Posterior vena cava (tissue), 2 donors: ENCODE data around the gene FNDC3A. TPM values are rescaled to one million over a fixed set of nuclear protein-coding genes. Genes with fewer than 3 reads are reported as not detected.
A peak's percentile ranks its signal among the peaks of the same experiment; 100 is the strongest.

Experiments
- DNase-seq: peaks from one replicate; pipeline ENCODE4 v3.0.0-alpha.2; 2020; ENCODE audit warnings: low spot score
- intact Hi-C, 2 donors: fragments of 100-400 bp; cut with DNase I; formaldehyde crosslinking; loops; one replicate each; pipeline versions ENCODE4 v1.14.1 to v1.14.2; 2022 to 2023
- total RNA-seq, 2 donors: library from RNA; stranded (reverse); fragmentation: NEBNext Ultra II Directional; extraction: Animal tissue kit (Norgen Biotek cat#: 25700); gene quantifications; one replicate each; pipeline ENCODE4 v1.2.1, GENCODE V29; 2021
- donor health status: DM: yes; HTN: yes; CAD: no.
- donor health status: DM: yes; HTN: yes; CAD: no.

The FNDC3A gene
- total RNA-seq, 2 donors from 2014 or later = 49.0 to 52.1 TPM

- no peak for DNase-seq
- intact Hi-C loops = no loop called here
Observed at GRCh38 chr13:49183672-49184325, 208.1 kb downstream of the FNDC3A start.

- DNase-seq = no peak
- intact Hi-C loops = no loop called here
Observed at GRCh38 chr13:49184621-49185020, 208.9 kb downstream of the FNDC3A start.

DNA sequence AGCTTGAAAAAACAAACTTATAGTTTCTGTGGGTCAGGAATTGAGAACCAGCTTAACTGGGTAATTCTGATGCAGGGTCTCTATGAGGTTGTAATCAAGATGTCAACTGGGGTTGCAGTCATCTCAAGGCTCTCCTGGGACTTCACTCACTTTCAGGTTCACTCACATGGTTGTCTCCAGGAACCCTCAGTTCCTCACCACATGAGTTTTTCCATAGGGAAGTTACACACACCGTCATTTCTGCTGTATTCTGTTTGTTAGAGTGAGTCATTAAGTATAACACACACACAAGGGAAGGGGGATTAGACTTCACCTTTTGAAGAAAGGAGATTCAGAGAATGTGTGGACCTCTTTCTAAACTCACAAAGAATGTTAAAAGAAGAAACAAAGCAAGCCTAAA is 209.6 kb downstream of the FNDC3A start:
- intact Hi-C loops = no loop called here
- DNase-seq = no peak

GRCh38 chr13:49190901-49191300 is 215.2 kb downstream of the FNDC3A start:
- intact Hi-C loops = no loop called here
- no peak for DNase-seq

- DNase-seq = no peak
- intact Hi-C loops = no loop called here
Observed at GRCh38 chr13:49206641-49207040, 230.9 kb downstream of the FNDC3A start.

DNA sequence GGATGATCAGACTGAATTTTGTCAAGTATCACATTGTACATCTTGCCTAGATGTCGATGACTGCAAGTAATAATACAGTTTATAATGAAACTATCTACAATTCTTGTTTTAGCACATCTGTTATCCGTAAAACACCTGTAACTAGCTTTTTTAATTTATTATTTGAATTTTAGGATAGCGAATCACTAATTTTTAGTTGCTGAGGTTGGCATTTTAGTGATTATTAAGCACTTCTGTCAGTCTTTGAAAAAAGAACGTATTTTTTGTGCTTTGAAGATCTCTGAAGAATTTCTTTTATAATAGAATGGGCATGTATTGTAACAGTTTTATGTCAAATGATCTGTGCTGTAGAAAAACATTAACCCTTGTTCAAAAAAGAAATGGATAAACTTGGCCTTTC is 232.9 kb downstream of the FNDC3A start:
- intact Hi-C loops = no loop called here
- DNase-seq = no peak

DNA sequence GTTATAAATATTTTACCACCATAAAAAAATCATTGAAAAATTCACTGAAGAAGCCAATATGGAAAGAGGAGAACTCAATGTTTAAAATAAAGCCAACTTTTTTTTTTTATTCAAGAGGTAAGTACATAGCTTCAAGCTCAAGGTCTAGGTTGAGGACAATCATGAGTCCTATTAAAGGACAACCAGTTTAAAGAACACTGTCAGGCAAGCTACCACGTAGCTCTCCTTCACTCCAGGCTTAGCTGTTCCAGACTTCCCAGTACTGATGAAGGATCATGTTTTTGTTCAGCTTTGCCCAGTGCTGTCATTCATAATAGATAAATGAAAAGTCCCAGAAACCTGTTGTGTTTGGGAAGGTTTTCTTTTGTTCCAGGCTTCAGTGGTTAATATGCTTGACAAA is 234.4 kb downstream of the FNDC3A start:
- DNase-seq = no peak
- intact Hi-C loops = no loop called here

DNA sequence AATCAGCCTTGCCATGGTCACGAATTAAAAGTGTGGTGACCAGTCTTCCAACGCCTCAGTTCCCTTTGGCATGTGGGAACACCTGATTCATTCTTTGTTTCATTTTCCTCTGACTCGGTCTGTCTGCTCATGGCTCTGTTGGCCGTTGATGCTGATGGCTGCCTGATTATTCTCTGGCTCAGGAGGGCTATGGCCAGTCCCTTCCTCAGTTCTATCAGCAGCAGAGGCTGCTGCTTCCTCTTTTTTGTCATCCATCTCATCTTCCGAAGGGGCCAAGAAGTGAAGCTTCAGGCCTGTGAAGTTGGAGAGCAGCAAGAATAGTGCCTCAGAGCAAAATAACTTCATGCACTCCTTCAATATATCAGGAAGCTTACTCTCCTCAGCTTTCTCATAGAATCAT is 235.0 kb downstream of the FNDC3A start:
- no peak for DNase-seq
- intact Hi-C loops = no loop called here

- intact Hi-C loops = loop anchor here in 1 of 2 donors (1.0 kb wide), 1 partner anchor 30 kb away; no protein-coding TSS in a partner anchor
- no peak for DNase-seq
Observed at GRCh38 chr13:49213539-49213938, 237.8 kb downstream of the FNDC3A start.

DNA sequence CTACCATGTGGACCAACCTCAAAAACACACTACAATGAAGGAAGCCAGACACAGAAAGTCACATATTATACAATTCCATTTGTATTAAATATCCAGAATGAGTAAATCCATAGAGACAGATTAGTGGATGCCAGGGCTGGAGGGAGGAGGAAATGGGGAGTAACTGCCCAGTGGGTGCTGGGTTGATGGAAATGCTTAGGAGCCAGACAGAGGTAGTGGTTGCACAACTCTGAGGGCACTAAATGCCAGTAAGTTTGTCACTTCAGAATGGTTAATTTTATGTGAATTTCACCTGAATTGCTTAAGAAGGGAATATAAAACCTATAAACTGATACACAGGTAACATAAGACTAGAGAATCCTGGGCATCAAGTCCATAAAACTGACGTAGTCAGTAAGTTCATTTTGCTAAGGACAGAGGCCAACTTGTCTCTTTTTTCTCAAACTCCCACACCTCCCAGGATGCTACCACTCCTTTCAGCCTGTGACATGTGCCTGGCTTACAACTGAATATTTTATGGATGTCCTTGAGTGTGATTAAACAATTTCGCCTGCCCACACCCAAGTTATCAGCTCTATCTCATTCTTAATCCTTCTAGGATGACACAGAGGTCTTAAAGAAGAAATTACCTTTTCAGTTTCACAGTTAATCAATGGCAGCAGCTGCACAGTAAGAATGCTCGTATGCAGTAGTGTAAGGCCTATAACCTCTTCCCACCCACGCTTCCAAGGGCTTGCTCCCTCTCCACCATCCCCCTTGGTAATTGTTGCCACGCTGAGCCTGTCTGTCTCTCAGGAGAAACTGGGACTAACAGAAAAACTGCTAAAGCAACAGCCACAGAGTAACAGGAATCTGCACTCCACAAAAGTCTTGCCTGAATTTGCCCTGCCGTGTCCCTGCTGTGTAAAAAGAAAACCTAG is 238.5 kb downstream of the FNDC3A start:
- intact Hi-C loops = loop anchor here in 1 of 2 donors (1.0 kb wide), 1 partner anchor 29 kb away; no protein-coding TSS in a partner anchor
- DNase-seq = no peak

GRCh38 chr13:49214917-49215376 is 239.2 kb downstream of the FNDC3A start:
- intact Hi-C loops = no loop called here
- no peak for DNase-seq

DNA sequence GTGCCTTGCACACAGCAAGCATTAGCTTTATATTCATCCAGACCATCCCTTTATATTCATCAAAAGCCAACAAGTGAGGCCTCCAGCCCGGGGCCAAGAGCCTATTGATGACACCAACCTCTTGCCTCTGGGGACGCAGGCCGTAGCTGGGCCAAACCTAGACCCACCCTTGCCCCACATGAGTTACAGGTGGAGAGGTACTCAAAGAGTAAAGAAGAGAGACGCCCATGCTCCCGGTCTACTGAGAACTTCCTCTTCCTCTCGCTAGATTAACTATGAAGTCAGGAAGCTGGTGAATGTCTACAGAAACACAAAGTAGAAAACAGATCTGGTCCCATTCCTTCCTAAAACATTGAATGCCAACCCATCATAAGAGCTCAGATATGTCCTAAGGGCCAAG is 240.6 kb downstream of the FNDC3A start:
- intact Hi-C loops = no loop called here

GRCh38 chr13:49217962-49218492 is 242.3 kb downstream of the FNDC3A start:
- intact Hi-C loops = no loop called here

More for the DNA sequence above, 240.6 kb downstream of the FNDC3A start:
- DNase-seq = no peak

GRCh38 chr13:49218493-49219051 is 242.9 kb downstream of the FNDC3A start:
- intact Hi-C loops = no loop called here

More at GRCh38 chr13:49217962-49218492, 242.3 kb downstream of the FNDC3A start:
- DNase-seq = no peak

DNA sequence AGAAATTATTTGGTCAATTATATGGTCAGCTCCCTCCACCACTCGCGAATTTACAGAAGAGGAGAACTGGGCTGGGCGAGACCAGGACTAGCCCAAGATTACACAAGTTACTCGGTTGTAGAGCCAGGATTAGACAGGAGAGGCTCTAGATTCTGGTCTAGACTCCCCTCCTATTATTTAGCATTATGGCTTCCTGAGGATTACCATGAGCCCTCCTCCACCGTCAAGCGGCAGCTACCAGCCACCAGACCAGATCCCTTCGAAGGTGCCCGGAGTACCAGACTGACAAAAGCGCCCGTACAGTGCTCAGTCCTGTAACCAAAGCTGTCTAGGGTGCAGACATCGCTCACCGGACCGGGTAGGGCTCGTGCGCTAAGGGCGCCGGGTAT is 243.9 kb downstream of the FNDC3A start:
- intact Hi-C loops = no loop called here
- DNase-seq = no peak

More at GRCh38 chr13:49218493-49219051, 242.9 kb downstream of the FNDC3A start:
- no peak for DNase-seq

DNA sequence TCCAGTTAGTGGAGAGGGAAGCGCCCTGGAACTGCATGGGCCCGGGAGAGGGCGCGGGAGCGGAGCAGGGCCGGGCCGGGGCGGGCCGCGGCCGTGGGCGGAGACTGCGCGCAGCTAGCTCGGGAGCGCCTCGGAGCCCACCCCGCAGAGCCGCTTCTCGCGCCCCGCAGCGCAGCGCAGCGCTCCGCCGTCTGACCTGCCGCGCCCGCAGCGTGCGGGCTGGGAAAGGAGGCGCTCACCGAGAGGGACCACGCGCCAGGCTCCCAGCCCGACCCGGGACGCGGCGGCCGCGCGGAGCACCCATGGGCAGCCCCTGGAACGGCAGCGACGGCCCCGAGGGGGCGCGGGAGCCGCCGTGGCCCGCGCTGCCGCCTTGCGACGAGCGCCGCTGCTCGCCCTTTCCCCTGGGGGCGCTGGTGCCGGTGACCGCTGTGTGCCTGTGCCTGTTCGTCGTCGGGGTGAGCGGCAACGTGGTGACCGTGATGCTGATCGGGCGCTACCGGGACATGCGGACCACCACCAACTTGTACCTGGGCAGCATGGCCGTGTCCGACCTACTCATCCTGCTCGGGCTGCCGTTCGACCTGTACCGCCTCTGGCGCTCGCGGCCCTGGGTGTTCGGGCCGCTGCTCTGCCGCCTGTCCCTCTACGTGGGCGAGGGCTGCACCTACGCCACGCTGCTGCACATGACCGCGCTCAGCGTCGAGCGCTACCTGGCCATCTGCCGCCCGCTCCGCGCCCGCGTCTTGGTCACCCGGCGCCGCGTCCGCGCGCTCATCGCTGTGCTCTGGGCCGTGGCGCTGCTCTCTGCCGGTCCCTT is 244.5 kb downstream of the FNDC3A start, which contains the start of gene MLNR:
MLNR (plus strand) TSS at position 303 of the 820 bp plus-strand sequence; CDS start at position 303, 0 bp downstream.
- peak; percentile 84 for DNase-seq

GRCh38 chr13:49220856-49221589 is 245.3 kb downstream of the FNDC3A start:
- DNase-seq = no peak
- intact Hi-C loops = no loop called here

More for the DNA sequence above, 244.5 kb downstream of the FNDC3A start, which contains the start of gene MLNR:
- intact Hi-C loops = no loop called here

- intact Hi-C loops = no loop called here
- no peak for DNase-seq
Observed at GRCh38 chr13:49221590-49221965, 245.9 kb downstream of the FNDC3A start.
